Erythroblast (primary cell): ENCODE results near the gene PTPRN2.
"Not testable (repeated sequence)": the region's sequence is repeated elsewhere in the genome, so short reads cannot be mapped to it uniquely, and the experiment has no call there.

Experiments
- DNase-seq, 2 experiments: peaks; one replicate each; lab custom pipeline; 2025; lab: John Stamatoyannopoulos, UW
- GATA1 ChIP-seq: IDR thresholded peaks from 2 replicates; pipeline ENCODE4 v1.6.1; 2011; ENCODE audit warnings: low read depth, mild to moderate bottlenecking, control low read depth, low read length, moderate library complexity
- POLR2A ChIP-seq: IDR thresholded peaks from 2 replicates; pipeline ENCODE4 v1.6.1; 2011; ENCODE audit warnings: mild to moderate bottlenecking, low read length

The PTPRN2 gene

DNA sequence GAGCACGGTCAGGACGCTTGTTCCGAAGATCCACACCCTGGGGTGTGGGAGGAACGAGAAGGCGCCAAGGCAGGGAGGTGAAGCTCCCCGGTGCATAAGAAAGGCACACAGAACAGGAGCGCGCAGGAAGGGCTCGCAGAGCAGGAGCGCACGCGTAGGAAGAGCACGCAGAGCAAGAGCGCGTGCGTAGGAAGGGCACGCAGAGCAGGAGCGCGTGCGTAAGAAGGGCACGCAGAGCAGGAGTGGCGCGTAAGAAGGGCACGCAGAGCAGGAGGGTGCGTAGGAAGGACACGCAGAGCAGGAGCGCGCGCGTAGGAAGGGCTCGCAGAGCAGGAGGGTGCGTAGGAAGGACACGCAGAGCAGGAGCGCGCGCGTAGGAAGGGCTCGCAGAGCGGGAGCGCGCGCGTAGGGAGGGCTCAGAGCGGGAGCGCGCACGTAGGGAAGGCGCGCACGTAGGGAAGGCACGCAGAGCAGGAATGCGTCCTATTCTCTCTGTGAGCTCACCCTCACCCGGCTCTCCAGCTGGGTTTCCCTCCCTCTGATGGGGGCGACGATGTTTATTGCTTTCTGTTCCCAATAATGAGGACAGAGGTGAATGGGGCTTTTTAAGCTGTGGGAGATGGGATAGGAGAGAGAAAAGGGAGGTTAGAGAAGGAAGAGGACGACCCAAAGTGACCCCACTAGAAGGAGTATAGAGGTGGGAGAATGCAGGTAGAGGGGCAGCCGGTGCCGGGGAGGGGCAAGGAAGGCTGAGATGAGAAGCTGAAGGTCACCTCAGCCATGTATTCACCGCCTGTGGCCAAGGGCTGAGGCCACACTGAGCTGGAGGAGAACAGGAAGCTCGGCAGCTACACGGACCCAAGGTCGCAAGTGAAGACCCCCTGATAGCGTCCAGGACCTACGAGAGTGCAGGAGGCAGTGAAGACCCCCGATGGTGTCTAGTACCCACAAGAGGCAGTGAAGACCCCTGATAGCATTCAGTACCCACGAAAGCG, 423.2 kb downstream of the PTPRN2 start:
- TF ChIP-seq GATA1 (no peak), POLR2A (no peak)
- DNase-seq = no peak

- TF ChIP-seq GATA1 (no peak), POLR2A (no peak)
- DNase-seq = no peak
Measured at GRCh38 chr7:158161194-158161593, 426.4 kb downstream of the PTPRN2 start.

GRCh38 chr7:158160199-158160598, 427.4 kb downstream of the PTPRN2 start:
- DNase-seq = no peak
- no peak for TF ChIP-seq POLR2A
- no peak for TF ChIP-seq GATA1

DNA sequence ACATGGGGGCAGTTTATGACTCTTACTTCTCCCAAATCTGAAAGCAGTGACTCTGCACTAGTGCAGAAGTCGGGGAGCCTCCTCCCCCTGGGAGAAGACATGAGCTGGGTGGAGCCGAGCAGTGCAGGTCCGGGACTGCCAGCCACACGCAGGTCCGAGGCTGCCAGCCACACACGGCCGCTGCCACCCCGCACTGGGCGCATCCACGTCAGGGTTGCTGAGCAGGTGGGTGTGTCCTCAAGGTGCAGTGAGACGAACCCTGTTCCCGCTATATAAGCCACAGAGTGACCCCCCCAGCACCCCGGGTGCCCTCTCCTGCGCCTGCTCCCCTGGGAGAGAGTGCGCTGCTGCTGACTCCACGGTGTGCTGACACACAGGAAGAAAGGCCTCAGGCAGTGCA, 430.2 kb downstream of the PTPRN2 start:
- DNase-seq = no peak
- no peak for TF ChIP-seq POLR2A
- no peak for TF ChIP-seq GATA1

DNA sequence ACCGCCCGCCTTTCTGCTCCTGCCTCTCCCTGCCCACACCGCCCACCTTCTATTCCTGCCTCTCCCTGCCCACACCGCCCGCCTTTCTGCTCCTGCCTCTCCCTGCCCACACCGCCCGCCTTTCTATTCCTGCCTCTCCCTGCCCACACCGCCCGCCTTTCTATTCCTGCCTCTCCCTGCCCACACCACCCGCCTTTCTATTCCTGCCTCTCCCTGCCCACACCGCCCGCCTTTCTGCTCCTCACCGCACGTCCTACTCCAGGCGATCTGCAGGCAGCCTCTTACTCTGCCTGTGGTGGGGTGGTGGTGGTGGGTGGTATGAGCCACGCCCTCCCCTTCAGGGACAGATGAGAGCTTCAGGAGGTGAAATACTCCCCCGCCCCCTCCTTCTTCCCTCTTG, 436.4 kb downstream of the PTPRN2 start:
- DNase-seq = not testable (repeated sequence)

- DNase-seq = no peak
- no peak for TF ChIP-seq POLR2A
Measured at GRCh38 chr7:158150234-158150633, 437.4 kb downstream of the PTPRN2 start.

- DNase-seq = not testable (repeated sequence)
Measured at GRCh38 chr7:158147431-158147830, 440.2 kb downstream of the PTPRN2 start.

GRCh38 chr7:158145370-158145769, 442.3 kb downstream of the PTPRN2 start:
- no peak for DNase-seq
- TF ChIP-seq POLR2A (no peak), GATA1 (no peak)

DNA sequence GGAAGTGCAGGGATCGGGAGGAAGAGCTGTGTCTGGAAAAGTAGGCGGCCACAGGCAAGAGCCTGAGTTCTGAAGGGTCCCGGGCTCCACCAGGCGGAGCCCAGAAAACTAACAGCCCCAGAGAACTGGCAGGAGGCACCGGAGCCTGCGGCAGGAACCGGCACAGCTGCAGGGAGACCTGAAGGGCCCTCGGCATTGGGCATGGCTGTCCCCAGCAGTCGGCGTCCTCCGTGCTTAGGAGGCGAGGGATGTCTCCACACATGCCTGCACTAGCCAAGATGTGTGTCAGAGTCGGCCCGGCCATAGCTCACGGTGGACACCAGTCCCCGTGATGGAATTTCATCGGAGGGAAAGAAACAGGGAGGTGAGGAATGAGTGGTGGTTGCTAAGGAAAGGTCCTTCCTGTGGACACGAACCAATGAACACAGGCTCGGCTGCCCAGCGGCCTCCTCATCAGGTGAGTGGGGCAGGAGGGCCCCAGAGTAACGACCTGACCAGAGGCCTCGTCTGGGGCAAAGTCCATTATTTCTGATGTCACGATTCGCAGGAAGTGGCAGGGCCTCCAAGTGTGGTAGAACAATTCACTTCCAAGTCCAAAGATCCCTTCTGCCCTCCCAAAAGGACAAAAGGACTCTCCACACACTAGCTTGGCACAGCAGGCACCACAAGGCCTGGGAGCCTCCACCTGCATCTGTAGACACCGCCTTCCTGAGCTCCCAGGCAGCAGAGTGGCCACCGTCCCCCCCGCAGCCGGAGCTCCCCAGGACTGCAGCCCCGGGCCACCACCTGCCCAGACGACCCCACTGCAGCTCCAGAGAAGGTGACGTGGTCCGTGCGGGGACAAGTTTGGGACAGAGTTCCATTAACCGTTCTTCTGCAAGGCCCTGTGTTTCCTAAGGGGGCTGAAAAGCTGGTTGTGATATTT, 444.2 kb downstream of the PTPRN2 start:
- DNase-seq = no peak
- no peak for TF ChIP-seq POLR2A
- no peak for TF ChIP-seq GATA1

DNA sequence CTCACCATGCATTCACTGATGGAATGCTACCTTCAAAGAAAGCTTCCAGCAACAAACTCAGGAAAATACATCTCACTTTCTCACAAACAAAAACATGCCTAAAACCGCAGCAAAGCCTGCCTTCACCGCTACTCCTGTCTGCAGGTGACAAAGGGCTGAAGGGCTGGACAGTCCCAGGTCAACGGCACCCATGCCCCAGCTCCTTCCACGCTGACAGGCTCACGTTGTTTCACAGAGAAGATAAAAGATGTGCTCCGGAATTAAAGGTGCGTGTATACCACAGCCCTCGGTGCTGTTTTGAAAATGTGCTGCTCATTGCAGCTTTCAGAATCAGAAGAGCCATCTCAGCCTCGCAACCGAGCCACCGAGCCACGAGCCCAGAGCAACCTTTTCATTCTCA, 445.0 kb downstream of the PTPRN2 start:
- no peak for DNase-seq
- TF ChIP-seq GATA1 (no peak), POLR2A (no peak)

- DNase-seq = no peak
- TF ChIP-seq GATA1 (no peak), POLR2A (no peak)
Measured at GRCh38 chr7:158141806-158142518, 445.7 kb downstream of the PTPRN2 start.

GRCh38 chr7:158141221-158141582, 446.4 kb downstream of the PTPRN2 start:
- DNase-seq = no peak

GRCh38 chr7:158140538-158141220, 446.9 kb downstream of the PTPRN2 start:
- TF ChIP-seq POLR2A (no peak), GATA1 (no peak)
- no peak for DNase-seq

More at GRCh38 chr7:158141221-158141582, 446.4 kb downstream of the PTPRN2 start:
- TF ChIP-seq GATA1 (no peak), POLR2A (no peak)
